ENCODE results near the gene IFT57. TPM values are rescaled to one million over a fixed set of nuclear protein-coding genes. Genes with fewer than 3 reads are reported as not detected.
A peak's percentile ranks its signal among the peaks of the same experiment; 100 is the strongest.

The IFT57 gene
- total and polyA plus RNA-seq, 9 of the 15 experiments (the other 6 are each of a cell fraction or from before 2014, with no cell fraction given): 1.5 to 20.1 (median 9.9) TPM

- DNase-seq (ENCODE audit: extremely low read depth in 1 of 4, low spot score in 3 of 4): peak; percentile 9 to 72 (median 22)
- peak; percentile 75 for FAIRE-seq
- ChIA-PET POLR2A (no interaction called here), CTCF (ENCODE audit: low intra/inter-chr PET ratio) (no interaction called here)
- no TSS peak for BruUV-seq (replicated peaks)
- H3K79me2 ChIP-seq (ENCODE audit: control insufficient read depth, insufficient read depth, low read length): no peaks in the 10 kb centered on the region
- no peaks in the 10 kb centered on the region for H3K9me3 ChIP-seq (replicated peaks; ENCODE audit: control insufficient read depth, insufficient read depth, low read depth, low read length)
- H3K4me1 ChIP-seq (replicated peaks in 1 of 2; ENCODE audit: control insufficient read depth in 2 of 2, insufficient read depth in 2 of 2, low read length in 2 of 2): peaks cover 0 to 8% of the 10 kb centered on the region in 2 experiments; a peak in 3 of 5 replicates
- peak; percentile 90 for ATAC-seq
- H2AFZ ChIP-seq (ENCODE audit: low read depth, low read length): no peak overlapping the region
- no peaks in the 10 kb centered on the region for H3K9me1 ChIP-seq (ENCODE audit: control insufficient read depth, insufficient read depth, low read length)
- H3K4me3 ChIP-seq: no peak overlapping the region
- in situ Hi-C loops (cut with MboI) (loop anchor here (10.0 kb wide), 1 partner anchor 251 kb away; no protein-coding TSS in a partner anchor), intact Hi-C loops (cut with micrococcal nuclease) (loop anchor here (1.0 to 10.0 kb wide), 3 partner anchors 171 to 323 kb away; no protein-coding TSS in a partner anchor)
- no peak overlapping the region for H3K4me2 ChIP-seq (ENCODE audit: insufficient read depth, low read length)
- WGBS (ENCODE audit: insufficient coverage, low coverage, missing lambda C conversion rate): 49% methylated on average over 7 of the region's 7 CpGs
- H4K20me1 ChIP-seq (replicated peaks; ENCODE audit: control insufficient read depth, insufficient read depth, low read length): no peaks in the 10 kb centered on the region
- no peak overlapping the region for H3K9ac ChIP-seq (ENCODE audit: insufficient read depth in 1 of 2, low read depth in 2 of 2, low read length in 2 of 2)
- H3K27ac ChIP-seq (ENCODE audit: extremely low read depth, low read depth, low read length): no peak overlapping the region
- H3K27me3 ChIP-seq (ENCODE audit: control insufficient read depth in 2 of 2, insufficient read depth in 2 of 2, low read length in 2 of 2): no peaks in the 10 kb centered on the region
- no peaks in the 10 kb centered on the region for H3K36me3 ChIP-seq (ENCODE audit: control insufficient read depth, insufficient read depth, low read length)
- TF ChIP-seq, protein P1, sequence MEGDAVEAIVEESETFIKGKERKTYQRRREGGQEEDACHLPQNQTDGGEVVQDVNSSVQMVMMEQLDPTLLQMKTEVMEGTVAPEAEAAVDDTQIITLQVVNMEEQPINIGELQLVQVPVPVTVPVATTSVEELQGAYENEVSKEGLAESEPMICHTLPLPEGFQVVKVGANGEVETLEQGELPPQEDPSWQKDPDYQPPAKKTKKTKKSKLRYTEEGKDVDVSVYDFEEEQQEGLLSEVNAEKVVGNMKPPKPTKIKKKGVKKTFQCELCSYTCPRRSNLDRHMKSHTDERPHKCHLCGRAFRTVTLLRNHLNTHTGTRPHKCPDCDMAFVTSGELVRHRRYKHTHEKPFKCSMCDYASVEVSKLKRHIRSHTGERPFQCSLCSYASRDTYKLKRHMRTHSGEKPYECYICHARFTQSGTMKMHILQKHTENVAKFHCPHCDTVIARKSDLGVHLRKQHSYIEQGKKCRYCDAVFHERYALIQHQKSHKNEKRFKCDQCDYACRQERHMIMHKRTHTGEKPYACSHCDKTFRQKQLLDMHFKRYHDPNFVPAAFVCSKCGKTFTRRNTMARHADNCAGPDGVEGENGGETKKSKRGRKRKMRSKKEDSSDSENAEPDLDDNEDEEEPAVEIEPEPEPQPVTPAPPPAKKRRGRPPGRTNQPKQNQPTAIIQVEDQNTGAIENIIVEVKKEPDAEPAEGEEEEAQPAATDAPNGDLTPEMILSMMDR (IDR thresholded peaks at IDR 0.05 in 2 of 3, conservative IDR thresholded peaks at IDR 0.05 in 1 of 3; ENCODE audit: insufficient read depth in 2 of 3, low read depth in 1 of 3, low read length in 3 of 3): peak; percentile 50 to 64 (median 63)
- TF ChIP-seq, protein P2, sequence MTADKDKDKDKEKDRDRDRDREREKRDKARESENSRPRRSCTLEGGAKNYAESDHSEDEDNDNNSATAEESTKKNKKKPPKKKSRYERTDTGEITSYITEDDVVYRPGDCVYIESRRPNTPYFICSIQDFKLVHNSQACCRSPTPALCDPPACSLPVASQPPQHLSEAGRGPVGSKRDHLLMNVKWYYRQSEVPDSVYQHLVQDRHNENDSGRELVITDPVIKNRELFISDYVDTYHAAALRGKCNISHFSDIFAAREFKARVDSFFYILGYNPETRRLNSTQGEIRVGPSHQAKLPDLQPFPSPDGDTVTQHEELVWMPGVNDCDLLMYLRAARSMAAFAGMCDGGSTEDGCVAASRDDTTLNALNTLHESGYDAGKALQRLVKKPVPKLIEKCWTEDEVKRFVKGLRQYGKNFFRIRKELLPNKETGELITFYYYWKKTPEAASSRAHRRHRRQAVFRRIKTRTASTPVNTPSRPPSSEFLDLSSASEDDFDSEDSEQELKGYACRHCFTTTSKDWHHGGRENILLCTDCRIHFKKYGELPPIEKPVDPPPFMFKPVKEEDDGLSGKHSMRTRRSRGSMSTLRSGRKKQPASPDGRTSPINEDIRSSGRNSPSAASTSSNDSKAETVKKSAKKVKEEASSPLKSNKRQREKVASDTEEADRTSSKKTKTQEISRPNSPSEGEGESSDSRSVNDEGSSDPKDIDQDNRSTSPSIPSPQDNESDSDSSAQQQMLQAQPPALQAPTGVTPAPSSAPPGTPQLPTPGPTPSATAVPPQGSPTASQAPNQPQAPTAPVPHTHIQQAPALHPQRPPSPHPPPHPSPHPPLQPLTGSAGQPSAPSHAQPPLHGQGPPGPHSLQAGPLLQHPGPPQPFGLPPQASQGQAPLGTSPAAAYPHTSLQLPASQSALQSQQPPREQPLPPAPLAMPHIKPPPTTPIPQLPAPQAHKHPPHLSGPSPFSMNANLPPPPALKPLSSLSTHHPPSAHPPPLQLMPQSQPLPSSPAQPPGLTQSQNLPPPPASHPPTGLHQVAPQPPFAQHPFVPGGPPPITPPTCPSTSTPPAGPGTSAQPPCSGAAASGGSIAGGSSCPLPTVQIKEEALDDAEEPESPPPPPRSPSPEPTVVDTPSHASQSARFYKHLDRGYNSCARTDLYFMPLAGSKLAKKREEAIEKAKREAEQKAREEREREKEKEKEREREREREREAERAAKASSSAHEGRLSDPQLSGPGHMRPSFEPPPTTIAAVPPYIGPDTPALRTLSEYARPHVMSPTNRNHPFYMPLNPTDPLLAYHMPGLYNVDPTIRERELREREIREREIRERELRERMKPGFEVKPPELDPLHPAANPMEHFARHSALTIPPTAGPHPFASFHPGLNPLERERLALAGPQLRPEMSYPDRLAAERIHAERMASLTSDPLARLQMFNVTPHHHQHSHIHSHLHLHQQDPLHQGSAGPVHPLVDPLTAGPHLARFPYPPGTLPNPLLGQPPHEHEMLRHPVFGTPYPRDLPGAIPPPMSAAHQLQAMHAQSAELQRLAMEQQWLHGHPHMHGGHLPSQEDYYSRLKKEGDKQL (CRISPR knock-in tag; IDR thresholded peaks at IDR 0.05; ENCODE audit: borderline replicate concordance): no peak
- TF ChIP-seq IFI16 (CRISPR knock-in tag; IDR thresholded peaks at IDR 0.05) (no peak), MCM7 (IDR thresholded peaks at IDR 0.05) (no peak), ZNF23 (CRISPR knock-in tag; IDR thresholded peaks at IDR 0.05) (no peak), NFIC (IDR thresholded peaks at IDR 0.05) (peak; percentile 80), STAT5B (CRISPR knock-in tag; IDR thresholded peaks at IDR 0.05) (no peak), NCOA4 (IDR thresholded peaks at IDR 0.05; ENCODE audit: partially characterized antibody) (no peak), ZNF766 (CRISPR knock-in tag; conservative IDR thresholded peaks at IDR 0.05) (no peak), ZNF24 (IDR thresholded peaks at IDR 0.05) (no peak)
- TF ChIP-seq, protein P3, sequence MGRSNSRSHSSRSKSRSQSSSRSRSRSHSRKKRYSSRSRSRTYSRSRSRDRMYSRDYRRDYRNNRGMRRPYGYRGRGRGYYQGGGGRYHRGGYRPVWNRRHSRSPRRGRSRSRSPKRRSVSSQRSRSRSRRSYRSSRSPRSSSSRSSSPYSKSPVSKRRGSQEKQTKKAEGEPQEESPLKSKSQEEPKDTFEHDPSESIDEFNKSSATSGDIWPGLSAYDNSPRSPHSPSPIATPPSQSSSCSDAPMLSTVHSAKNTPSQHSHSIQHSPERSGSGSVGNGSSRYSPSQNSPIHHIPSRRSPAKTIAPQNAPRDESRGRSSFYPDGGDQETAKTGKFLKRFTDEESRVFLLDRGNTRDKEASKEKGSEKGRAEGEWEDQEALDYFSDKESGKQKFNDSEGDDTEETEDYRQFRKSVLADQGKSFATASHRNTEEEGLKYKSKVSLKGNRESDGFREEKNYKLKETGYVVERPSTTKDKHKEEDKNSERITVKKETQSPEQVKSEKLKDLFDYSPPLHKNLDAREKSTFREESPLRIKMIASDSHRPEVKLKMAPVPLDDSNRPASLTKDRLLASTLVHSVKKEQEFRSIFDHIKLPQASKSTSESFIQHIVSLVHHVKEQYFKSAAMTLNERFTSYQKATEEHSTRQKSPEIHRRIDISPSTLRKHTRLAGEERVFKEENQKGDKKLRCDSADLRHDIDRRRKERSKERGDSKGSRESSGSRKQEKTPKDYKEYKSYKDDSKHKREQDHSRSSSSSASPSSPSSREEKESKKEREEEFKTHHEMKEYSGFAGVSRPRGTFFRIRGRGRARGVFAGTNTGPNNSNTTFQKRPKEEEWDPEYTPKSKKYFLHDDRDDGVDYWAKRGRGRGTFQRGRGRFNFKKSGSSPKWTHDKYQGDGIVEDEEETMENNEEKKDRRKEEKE (IDR thresholded peaks at IDR 0.05; ENCODE audit: borderline replicate concordance in 1 of 2, control insufficient read depth in 1 of 2, low read depth in 2 of 2, low read length in 1 of 2): no peak
Measured at GRCh38 chr3:108153451-108153981, 68.7 kb downstream of the IFT57 start.
